ENCODE results near the gene TMPRSS13.
A peak's percentile ranks its signal among the peaks of the same experiment; 100 is the strongest.
"Not testable (repeated sequence)": the region's sequence is repeated elsewhere in the genome, so short reads cannot be mapped to it uniquely, and the experiment has no call there.

The TMPRSS13 gene

DNA sequence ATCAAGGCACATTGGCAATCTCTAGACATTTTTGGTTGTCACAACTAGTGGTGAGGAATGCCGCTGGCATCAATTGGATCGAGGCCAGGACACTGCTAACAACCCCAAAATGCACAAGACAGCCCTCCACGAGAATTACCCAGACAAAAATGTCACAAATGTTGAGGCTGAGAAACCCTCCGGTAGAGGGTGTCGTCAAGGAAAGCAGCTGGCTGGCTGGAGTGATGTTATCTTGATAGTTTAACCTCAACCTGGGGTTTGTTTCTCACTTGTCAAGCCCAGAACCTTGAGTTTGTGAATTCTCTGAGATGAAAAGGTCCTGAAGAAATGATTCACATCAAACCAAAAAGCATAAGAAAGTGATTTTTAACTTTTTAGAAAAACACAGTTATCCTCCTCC lies 21.1 kb upstream of the TMPRSS13 start:
- Histone ChIP-seq H3K27me3 (ENCODE audit: insufficient read depth, poor library complexity, severe bottlenecking) (no peaks in the 10 kb centered on the region), H3K36me3 (ENCODE audit: low read depth) (no peaks in the 10 kb centered on the region), H3K9me3 (ENCODE audit: severe bottlenecking) (no peaks in the 10 kb centered on the region), H3K27ac (ENCODE audit: poor library complexity, severe bottlenecking) (no peak overlapping the region), H3K4me3 (ENCODE audit: severe bottlenecking) (no peak overlapping the region), H3K4me1 (ENCODE audit: insufficient read depth, poor library complexity, severe bottlenecking) (peaks cover 4% of the 10 kb centered on the region)
- ATAC-seq (ENCODE audit: low read depth) (no peak), DNase-seq (ENCODE audit: low spot score) (no peak)
- TF ChIP-seq CTCF (IDR thresholded peaks at IDR 0.05; ENCODE audit: poor library complexity, severe bottlenecking), result peak; percentile 11

DNA sequence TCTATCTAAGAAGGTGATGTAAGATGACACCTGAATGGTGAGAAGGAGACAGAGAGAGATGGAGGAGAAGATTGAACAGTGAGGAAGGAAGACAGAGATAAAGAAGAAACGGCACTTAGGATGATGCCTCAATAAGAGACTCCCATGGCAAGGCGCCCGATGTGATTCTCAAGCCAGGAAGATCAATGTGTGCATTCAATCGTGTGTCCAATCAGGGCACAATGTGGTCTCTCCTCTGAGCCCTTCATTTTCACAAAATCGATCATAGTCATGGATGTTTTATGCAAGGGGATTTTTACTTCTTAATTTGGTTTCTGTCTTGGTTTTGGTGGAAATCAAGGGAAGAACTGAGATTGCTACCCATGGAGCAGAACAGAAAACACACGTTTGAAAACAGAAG lies 19.9 kb upstream of the TMPRSS13 start:
- Histone ChIP-seq H3K4me1 (ENCODE audit: insufficient read depth, poor library complexity, severe bottlenecking) (peaks cover 4% of the 10 kb centered on the region), H3K27me3 (ENCODE audit: insufficient read depth, poor library complexity, severe bottlenecking) (no peaks in the 10 kb centered on the region), H3K9me3 (ENCODE audit: severe bottlenecking) (no peaks in the 10 kb centered on the region), H3K4me3 (ENCODE audit: severe bottlenecking) (no peak overlapping the region), H3K36me3 (ENCODE audit: low read depth) (no peaks in the 10 kb centered on the region), H3K27ac (ENCODE audit: poor library complexity, severe bottlenecking) (no peak overlapping the region)
- no peak for ATAC-seq (ENCODE audit: low read depth)
- no peak for DNase-seq (ENCODE audit: low spot score)
- TF ChIP-seq CTCF (IDR thresholded peaks at IDR 0.05; ENCODE audit: poor library complexity, severe bottlenecking), result no peak

DNA sequence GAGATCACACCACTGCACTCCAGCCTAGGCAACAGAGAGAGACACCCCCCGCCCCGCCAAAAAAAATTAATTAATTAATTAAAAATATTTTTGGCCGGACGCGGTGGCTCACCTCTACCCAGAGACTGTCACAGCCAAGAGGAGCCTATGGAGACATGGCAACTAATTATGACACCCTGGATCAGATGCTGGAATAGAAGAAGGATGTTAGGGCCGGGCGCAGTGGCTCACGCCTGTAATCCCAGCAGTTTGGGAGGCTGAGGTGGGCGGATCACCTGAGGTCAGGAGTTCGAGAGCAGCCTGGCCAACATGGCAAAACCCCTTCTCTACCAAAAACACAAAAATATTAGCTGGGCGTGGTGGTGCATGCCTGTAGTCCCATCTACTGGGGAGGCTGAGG lies 19.3 kb upstream of the TMPRSS13 start:
- H3K27me3 ChIP-seq (ENCODE audit: insufficient read depth, poor library complexity, severe bottlenecking); H3K27ac ChIP-seq (ENCODE audit: poor library complexity, severe bottlenecking); DNase-seq (ENCODE audit: low spot score); H3K9me3 ChIP-seq (ENCODE audit: severe bottlenecking); H3K4me3 ChIP-seq (ENCODE audit: severe bottlenecking); ATAC-seq (ENCODE audit: low read depth); H3K4me1 ChIP-seq (ENCODE audit: insufficient read depth, poor library complexity, severe bottlenecking); H3K36me3 ChIP-seq (ENCODE audit: low read depth): not testable (repeated sequence)

- not testable (repeated sequence) for H3K9me3 ChIP-seq (ENCODE audit: severe bottlenecking); H3K27ac ChIP-seq (ENCODE audit: poor library complexity, severe bottlenecking); H3K4me1 ChIP-seq (ENCODE audit: insufficient read depth, poor library complexity, severe bottlenecking); ATAC-seq (ENCODE audit: low read depth); DNase-seq (ENCODE audit: low spot score); H3K4me3 ChIP-seq (ENCODE audit: severe bottlenecking); H3K36me3 ChIP-seq (ENCODE audit: low read depth); H3K27me3 ChIP-seq (ENCODE audit: insufficient read depth, poor library complexity, severe bottlenecking)
These were observed 18.5 kb upstream of the TMPRSS13 start for GRCh38 chr11:117947751-117948150.

DNA sequence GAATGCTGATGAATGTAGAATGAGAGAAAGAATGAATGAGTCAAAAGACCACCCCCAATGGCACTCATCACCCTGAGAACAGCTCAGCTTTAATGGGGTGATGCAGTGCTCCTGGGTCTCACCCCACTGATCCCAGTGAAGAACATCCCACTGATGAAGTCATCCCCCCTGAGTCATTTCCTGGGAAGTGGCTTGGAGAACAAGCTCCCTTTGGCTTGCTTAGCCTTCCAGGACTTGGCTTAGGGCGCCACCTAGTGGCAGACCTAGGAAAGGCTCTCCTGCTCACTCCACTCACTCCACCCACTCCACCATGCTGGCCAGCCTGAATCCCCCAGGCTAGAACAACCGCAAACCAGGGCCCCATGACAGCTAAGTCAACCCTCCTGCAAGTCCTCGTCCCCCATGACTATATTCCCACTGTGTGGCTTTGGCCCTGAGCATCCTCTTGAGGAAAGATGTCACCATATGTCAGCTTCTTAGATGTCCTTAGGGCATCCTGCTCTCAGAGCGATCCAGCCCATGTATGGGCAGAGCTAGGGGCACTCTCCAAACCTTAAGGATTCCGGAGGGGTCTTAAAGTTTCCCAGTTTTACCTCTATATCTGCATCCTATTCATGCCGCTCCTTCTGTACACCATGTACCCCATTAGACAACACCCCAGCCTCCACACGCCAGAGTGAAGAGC lies 17.8 kb upstream of the TMPRSS13 start:
- peaks cover 4% of the 10 kb centered on the region for H3K4me1 ChIP-seq (ENCODE audit: insufficient read depth, poor library complexity, severe bottlenecking)
- peak; percentile 91 for TF ChIP-seq CTCF (IDR thresholded peaks at IDR 0.05; ENCODE audit: poor library complexity, severe bottlenecking)
- H3K27me3 ChIP-seq (ENCODE audit: insufficient read depth, poor library complexity, severe bottlenecking), result no peaks in the 10 kb centered on the region
- H3K9me3 ChIP-seq (ENCODE audit: severe bottlenecking), result no peaks in the 10 kb centered on the region
- DNase-seq (ENCODE audit: low spot score) (peak; percentile 77), ATAC-seq (ENCODE audit: low read depth) (peak; percentile 94)
- no peaks in the 10 kb centered on the region for H3K36me3 ChIP-seq (ENCODE audit: low read depth)
- no peak overlapping the region for H3K4me3 ChIP-seq (ENCODE audit: severe bottlenecking)
- no peak overlapping the region for H3K27ac ChIP-seq (ENCODE audit: poor library complexity, severe bottlenecking)

- DNase-seq (ENCODE audit: low spot score) (no peak), ATAC-seq (ENCODE audit: low read depth) (no peak)
- H3K9me3 ChIP-seq (ENCODE audit: severe bottlenecking), result no peaks in the 10 kb centered on the region
- H3K4me3 ChIP-seq (ENCODE audit: severe bottlenecking), result no peak overlapping the region
- H3K27me3 ChIP-seq (ENCODE audit: insufficient read depth, poor library complexity, severe bottlenecking), result no peaks in the 10 kb centered on the region
- no peak for TF ChIP-seq CTCF (IDR thresholded peaks at IDR 0.05; ENCODE audit: poor library complexity, severe bottlenecking)
- H3K4me1 ChIP-seq (ENCODE audit: insufficient read depth, poor library complexity, severe bottlenecking), result peaks cover 4% of the 10 kb centered on the region
- no peaks in the 10 kb centered on the region for H3K36me3 ChIP-seq (ENCODE audit: low read depth)
- no peak overlapping the region for H3K27ac ChIP-seq (ENCODE audit: poor library complexity, severe bottlenecking)
These were observed 17.1 kb upstream of the TMPRSS13 start for GRCh38 chr11:117946156-117946841.

All from RWPE2 (cell line).